HepG2 (cell line): ENCODE measurements around the gene FAM210A. TPM values are rescaled to one million over a fixed set of nuclear protein-coding genes. Genes with fewer than 3 reads are reported as not detected.

ENCODE experiments used
- ARNT ChIP-seq: fragments of 450-650 bp; IDR thresholded peaks from 2 replicates; pipeline ENCODE4 v1.6.1; 2017
- ERF ChIP-seq: IDR thresholded peaks from 2 replicates; pipeline ENCODE4 v1.6.1; 2018; ENCODE audit warnings: missing biosample characterization, missing genetic modification reagents
- ETV5 ChIP-seq: IDR thresholded peaks from 2 replicates; pipeline ENCODE4 v1.6.1; 2018; ENCODE audit warnings: missing biosample characterization, missing genetic modification reagents, inconsistent platforms, borderline replicate concordance
- FOXK2 ChIP-seq: fragments of 450-650 bp; IDR thresholded peaks from 2 replicates; pipeline ENCODE4 v1.6.1; 2016
- GFI1 ChIP-seq: sonication (generic); formaldehyde crosslinking; IDR thresholded peaks from 2 replicates; pipeline ENCODE4 v1.5.0; 2020; ENCODE audit warnings: missing genetic modification reagents, mild to moderate bottlenecking, borderline replicate concordance
- HNF4A ChIP-seq: sonication (generic); formaldehyde crosslinking; IDR thresholded peaks from 2 replicates; pipeline ENCODE4 v1.4.0; 2020; ENCODE audit warnings: missing genetic modification reagents
- HOXA5 ChIP-seq: sonication (generic); formaldehyde crosslinking; IDR thresholded peaks from 2 replicates; pipeline ENCODE4 v1.4.0; 2020; ENCODE audit warnings: missing genetic modification reagents
- KDM4B ChIP-seq: sonication (generic); formaldehyde crosslinking; IDR thresholded peaks from 2 replicates; pipeline ENCODE4 v1.4.0; 2020; ENCODE audit warnings: missing genetic modification reagents
- MED8 ChIP-seq: sonication (generic); formaldehyde crosslinking; IDR thresholded peaks from 2 replicates; pipeline ENCODE4 v1.8.1; 2023; ENCODE audit warnings: mild to moderate bottlenecking, missing genetic modification reagents; ENCODE audit not compliant: insufficient replicate concordance
- MXD4 ChIP-seq: IDR thresholded peaks from 2 replicates; pipeline ENCODE4 v1.6.1; 2016; ENCODE audit warnings: mild to moderate bottlenecking, missing biosample characterization, missing genetic modification reagents
- NFYB ChIP-seq: sonication (generic); formaldehyde crosslinking; IDR thresholded peaks from 2 replicates; pipeline ENCODE4 v1.4.0; 2020; ENCODE audit warnings: missing genetic modification reagents
- NR2F6 ChIP-seq, 2 experiments: IDR thresholded peaks; 2 replicates each; pipeline ENCODE4 v1.6.1; 2016; ENCODE audit warnings: antibody characterized with exemption in 1 of 2, mild to moderate bottlenecking in 1 of 2
- POLR2AphosphoS2 ChIP-seq: IDR thresholded peaks from 2 replicates; pipeline ENCODE4 v1.6.1; 2011; ENCODE audit warnings: low read depth, low read length, improper control_type of control experiment
- SMC3 ChIP-seq: IDR thresholded peaks from 2 replicates; pipeline ENCODE4 v1.6.1; 2011; ENCODE audit warnings: low read length, improper control_type of control experiment
- ZFP41 ChIP-seq: sonication (generic); formaldehyde crosslinking; IDR thresholded peaks from 2 replicates; pipeline ENCODE4 v1.4.0; 2020; ENCODE audit warnings: mild to moderate bottlenecking, missing genetic modification reagents, borderline replicate concordance
- ZMYM4 ChIP-seq: sonication (generic); formaldehyde crosslinking; IDR thresholded peaks from 2 replicates; pipeline ENCODE4 v1.8.1; 2023; ENCODE audit warnings: mild to moderate bottlenecking, missing genetic modification reagents
- ZNF282 ChIP-seq: fragments of 450-650 bp; IDR thresholded peaks from 2 replicates; pipeline ENCODE4 v1.6.1; 2018; ENCODE audit not compliant: partially characterized antibody
- ZNF644 ChIP-seq: IDR thresholded peaks from 2 replicates; pipeline ENCODE4 v1.6.1; 2016; ENCODE audit warnings: low read depth
- ZNF839 ChIP-seq: sonication (generic); formaldehyde crosslinking; IDR thresholded peaks from 2 replicates; pipeline ENCODE4 v1.4.0; 2020; ENCODE audit warnings: missing genetic modification reagents, mild to moderate bottlenecking, borderline replicate concordance
- ZNF891 ChIP-seq: sonication (generic); formaldehyde crosslinking; IDR thresholded peaks from 2 replicates; pipeline ENCODE4 v1.5.0; 2020; ENCODE audit warnings: mild to moderate bottlenecking, missing genetic modification reagents
- polyA plus RNA-seq, 8 experiments: library from polyadenylated mRNA; depleted of rRNA in 3 of 8; stranded (reverse) in 7 of 8; unstranded in 1 of 8; fragments of >200 nt; fragmentation: Illumina TruSeq in 4 of 8; extraction: Trizol in 4 of 8; gene quantifications; 2 replicates each; pipeline versions ENCODE4 v1.2.1 to v1.2.3, GENCODE V29; 2011 to 2016; ENCODE audit warnings: low read depth in 4 of 8, missing spikeins in 1 of 8, mixed read lengths in 1 of 8; ENCODE audit not compliant: insufficient read depth in 1 of 8
- total RNA-seq, 5 experiments: library from RNA; depleted of rRNA; stranded (reverse); fragments of >200 nt; fragmentation: Illumina TruSeq; extraction: Trizol; gene quantifications; 2 replicates each; pipeline ENCODE4 v1.2.3, GENCODE V29; 2016; ENCODE audit warnings: low read depth in 1 of 5
- TF ChIP-seq, protein P1 (sequence below): IDR thresholded peaks from 2 replicates; pipeline ENCODE4 v1.6.1; 2016
- TF ChIP-seq, protein P2 (sequence below): sonication (generic); formaldehyde crosslinking; IDR thresholded peaks from 2 replicates; pipeline ENCODE4; 2020; ENCODE audit warnings: missing genetic modification reagents, mild to moderate bottlenecking, borderline replicate concordance
- TF ChIP-seq, protein P3 (sequence below): sonication (generic); formaldehyde crosslinking; IDR thresholded peaks from 2 replicates; pipeline ENCODE4 v1.4.0; 2020; ENCODE audit warnings: missing genetic modification reagents
- TF ChIP-seq, protein P4 (sequence below): sonication (generic); formaldehyde crosslinking; IDR thresholded peaks from 2 replicates; pipeline ENCODE4 v1.4.0; 2020; ENCODE audit warnings: missing genetic modification reagents

The FAM210A gene
- total and polyA plus RNA-seq, 2 of the 13 experiments (the other 11 are each of a cell fraction or from before 2014, with no cell fraction given) = 33.2 to 37.5 TPM

DNA sequence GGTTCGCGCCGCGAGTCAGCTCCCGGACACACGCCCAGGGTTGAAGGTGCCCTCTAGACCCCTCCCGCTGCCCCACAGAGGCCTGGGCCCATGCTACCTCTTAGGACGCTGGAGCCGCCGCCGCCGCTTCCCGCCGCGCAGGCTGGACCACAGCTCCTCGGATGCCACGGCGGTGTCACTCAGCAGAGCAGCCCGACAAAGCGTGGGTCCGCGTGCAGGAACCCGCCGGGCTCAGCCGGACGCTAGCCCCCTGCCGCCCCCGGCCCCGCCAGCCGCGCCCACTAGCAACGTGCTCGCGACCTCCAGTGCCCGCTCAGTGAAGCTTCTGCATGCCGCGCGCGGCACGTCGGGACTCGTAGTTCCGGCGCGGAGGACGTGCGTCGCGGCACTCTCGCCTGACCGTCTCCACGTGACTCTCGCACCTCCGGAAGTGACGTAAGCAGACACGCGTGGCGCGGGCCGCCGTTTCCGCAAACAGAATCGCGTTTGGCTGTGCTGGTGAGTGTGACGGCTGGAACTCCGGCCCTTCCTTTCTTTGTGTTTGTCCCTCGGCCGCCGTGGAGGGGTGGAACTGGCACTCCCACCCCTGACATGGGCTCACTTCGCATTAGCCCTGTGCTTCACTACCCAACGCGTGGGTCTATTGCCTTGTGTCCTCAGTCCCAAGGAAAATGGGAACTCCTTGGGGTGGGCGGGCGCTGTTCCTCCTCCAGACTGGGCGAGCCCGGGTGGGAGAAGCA is at the start of gene FAM210A, which contains the start of gene RNMT (continued):
- peak; percentile 76; the same call in 1 of the 2 replicates for TF ChIP-seq HOXA5 (CRISPR knock-in tag)
- peak; percentile 97 for TF ChIP-seq ERF (CRISPR knock-in tag)
- TF ChIP-seq SMC3 = no peak
- TF ChIP-seq POLR2AphosphoS2 = no peak
- TF ChIP-seq KDM4B (CRISPR knock-in tag) = no peak; the same call in 1 of the 2 replicates
- TF ChIP-seq, protein P1, sequence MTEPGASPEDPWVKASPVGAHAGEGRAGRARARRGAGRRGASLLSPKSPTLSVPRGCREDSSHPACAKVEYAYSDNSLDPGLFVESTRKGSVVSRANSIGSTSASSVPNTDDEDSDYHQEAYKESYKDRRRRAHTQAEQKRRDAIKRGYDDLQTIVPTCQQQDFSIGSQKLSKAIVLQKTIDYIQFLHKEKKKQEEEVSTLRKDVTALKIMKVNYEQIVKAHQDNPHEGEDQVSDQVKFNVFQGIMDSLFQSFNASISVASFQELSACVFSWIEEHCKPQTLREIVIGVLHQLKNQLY (CRISPR knock-in tag) = peak; percentile 93
- peak; percentile 41 for TF ChIP-seq HNF4A (CRISPR knock-in tag)
- peak; percentile 63; the same call in 1 of the 2 replicates for TF ChIP-seq GFI1 (CRISPR knock-in tag)
- peak; percentile 81 for TF ChIP-seq MED8
- TF ChIP-seq ZNF282 = no peak
- 0 out of 2 replicates have a peak, but pooled peaks have one; percentile 23 for TF ChIP-seq FOXK2
- no peak for TF ChIP-seq ZNF839 (CRISPR knock-in tag)
- peak; percentile 56; the same call in 1 of the 2 replicates for TF ChIP-seq NFYB (CRISPR knock-in tag)
- TF ChIP-seq, protein P2, sequence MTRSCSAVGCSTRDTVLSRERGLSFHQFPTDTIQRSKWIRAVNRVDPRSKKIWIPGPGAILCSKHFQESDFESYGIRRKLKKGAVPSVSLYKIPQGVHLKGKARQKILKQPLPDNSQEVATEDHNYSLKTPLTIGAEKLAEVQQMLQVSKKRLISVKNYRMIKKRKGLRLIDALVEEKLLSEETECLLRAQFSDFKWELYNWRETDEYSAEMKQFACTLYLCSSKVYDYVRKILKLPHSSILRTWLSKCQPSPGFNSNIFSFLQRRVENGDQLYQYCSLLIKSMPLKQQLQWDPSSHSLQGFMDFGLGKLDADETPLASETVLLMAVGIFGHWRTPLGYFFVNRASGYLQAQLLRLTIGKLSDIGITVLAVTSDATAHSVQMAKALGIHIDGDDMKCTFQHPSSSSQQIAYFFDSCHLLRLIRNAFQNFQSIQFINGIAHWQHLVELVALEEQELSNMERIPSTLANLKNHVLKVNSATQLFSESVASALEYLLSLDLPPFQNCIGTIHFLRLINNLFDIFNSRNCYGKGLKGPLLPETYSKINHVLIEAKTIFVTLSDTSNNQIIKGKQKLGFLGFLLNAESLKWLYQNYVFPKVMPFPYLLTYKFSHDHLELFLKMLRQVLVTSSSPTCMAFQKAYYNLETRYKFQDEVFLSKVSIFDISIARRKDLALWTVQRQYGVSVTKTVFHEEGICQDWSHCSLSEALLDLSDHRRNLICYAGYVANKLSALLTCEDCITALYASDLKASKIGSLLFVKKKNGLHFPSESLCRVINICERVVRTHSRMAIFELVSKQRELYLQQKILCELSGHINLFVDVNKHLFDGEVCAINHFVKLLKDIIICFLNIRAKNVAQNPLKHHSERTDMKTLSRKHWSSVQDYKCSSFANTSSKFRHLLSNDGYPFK (CRISPR knock-in tag) = 0 out of 2 replicates have a peak, but pooled peaks have one; percentile 32
- TF ChIP-seq NR2F6 (IDR thresholded peaks at IDR 0.05) = no peak; the same call in 1 of the 2 replicates
- peak; percentile 55; the same call in 1 of the 2 replicates for TF ChIP-seq NR2F6 (CRISPR knock-in tag; IDR thresholded peaks at IDR 0.05)
- no peak for TF ChIP-seq ZNF644 (CRISPR knock-in tag)
- no peak for TF ChIP-seq ARNT
- peak; percentile 98 for TF ChIP-seq MXD4 (CRISPR knock-in tag)
- peak; percentile 87; the same call in 1 of the 2 replicates for TF ChIP-seq ZNF891 (CRISPR knock-in tag)
- TF ChIP-seq ETV5 (CRISPR knock-in tag) = peak; percentile 93
- TF ChIP-seq, protein P3, sequence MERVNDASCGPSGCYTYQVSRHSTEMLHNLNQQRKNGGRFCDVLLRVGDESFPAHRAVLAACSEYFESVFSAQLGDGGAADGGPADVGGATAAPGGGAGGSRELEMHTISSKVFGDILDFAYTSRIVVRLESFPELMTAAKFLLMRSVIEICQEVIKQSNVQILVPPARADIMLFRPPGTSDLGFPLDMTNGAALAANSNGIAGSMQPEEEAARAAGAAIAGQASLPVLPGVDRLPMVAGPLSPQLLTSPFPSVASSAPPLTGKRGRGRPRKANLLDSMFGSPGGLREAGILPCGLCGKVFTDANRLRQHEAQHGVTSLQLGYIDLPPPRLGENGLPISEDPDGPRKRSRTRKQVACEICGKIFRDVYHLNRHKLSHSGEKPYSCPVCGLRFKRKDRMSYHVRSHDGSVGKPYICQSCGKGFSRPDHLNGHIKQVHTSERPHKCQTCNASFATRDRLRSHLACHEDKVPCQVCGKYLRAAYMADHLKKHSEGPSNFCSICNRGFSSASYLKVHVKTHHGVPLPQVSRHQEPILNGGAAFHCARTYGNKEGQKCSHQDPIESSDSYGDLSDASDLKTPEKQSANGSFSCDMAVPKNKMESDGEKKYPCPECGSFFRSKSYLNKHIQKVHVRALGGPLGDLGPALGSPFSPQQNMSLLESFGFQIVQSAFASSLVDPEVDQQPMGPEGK (CRISPR knock-in tag) = peak; percentile 88
- peak; percentile 95 for TF ChIP-seq ZMYM4 (CRISPR knock-in tag)
- TF ChIP-seq, protein P4, sequence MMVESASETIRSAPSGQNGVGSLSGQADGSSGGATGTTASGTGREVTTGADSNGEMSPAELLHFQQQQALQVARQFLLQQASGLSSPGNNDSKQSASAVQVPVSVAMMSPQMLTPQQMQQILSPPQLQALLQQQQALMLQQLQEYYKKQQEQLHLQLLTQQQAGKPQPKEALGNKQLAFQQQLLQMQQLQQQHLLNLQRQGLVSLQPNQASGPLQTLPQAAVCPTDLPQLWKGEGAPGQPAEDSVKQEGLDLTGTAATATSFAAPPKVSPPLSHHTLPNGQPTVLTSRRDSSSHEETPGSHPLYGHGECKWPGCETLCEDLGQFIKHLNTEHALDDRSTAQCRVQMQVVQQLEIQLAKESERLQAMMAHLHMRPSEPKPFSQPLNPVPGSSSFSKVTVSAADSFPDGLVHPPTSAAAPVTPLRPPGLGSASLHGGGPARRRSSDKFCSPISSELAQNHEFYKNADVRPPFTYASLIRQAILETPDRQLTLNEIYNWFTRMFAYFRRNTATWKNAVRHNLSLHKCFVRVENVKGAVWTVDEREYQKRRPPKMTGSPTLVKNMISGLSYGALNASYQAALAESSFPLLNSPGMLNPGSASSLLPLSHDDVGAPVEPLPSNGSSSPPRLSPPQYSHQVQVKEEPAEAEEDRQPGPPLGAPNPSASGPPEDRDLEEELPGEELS (CRISPR knock-in tag) = peak; percentile 54
- TF ChIP-seq ZFP41 = peak; percentile 54; the same call in 1 of the 2 replicates
